Measurements from ENCODE around the gene PCSK5.

PCSK5 gene

GRCh38 chr9:76090909-76091308 is 200.4 kb downstream of the PCSK5 start:
- no peak for DNase-seq

DNA sequence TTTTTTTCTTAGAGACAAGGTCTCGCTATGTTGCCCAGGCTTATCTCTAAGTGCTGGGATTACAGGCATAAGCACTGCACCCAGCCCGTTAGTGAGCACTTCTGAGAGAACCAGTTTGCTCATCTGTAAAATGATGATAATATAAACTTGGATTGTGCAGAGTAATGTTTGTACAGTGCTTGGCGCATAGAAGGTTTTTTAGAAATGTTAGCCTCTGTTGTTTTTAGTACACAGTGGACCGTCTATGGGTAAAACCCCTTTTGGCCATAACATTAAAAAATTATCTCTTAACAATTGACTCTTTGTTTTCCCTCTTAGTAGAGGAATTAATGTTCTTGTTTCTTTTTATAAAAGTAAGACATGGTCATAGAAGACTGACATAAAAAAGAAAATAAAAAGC is 202.1 kb downstream of the PCSK5 start:
- DNase-seq = no peak

DNA sequence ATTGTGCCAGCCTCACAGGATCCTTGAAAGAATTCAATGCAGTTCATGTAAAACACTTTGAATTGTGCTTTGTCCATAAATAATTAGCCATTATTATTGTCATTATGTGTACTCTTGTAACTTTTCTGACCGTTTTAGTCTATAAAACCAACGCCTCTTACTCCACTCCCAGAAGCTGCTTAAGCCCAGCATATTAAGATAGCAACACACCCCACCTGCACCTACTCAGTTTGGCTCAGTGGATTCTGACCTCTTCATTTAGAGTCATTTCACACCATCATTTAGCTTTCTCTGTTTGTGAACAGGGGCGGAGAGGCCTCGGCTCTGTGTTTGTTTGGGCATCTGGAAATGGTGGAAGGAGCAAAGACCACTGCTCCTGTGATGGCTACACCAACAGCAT is 205.1 kb downstream of the PCSK5 start:
- DNase-seq = no peak

GRCh38 chr9:76099516-76099915 is 209.0 kb downstream of the PCSK5 start:
- no peak for DNase-seq

DNA sequence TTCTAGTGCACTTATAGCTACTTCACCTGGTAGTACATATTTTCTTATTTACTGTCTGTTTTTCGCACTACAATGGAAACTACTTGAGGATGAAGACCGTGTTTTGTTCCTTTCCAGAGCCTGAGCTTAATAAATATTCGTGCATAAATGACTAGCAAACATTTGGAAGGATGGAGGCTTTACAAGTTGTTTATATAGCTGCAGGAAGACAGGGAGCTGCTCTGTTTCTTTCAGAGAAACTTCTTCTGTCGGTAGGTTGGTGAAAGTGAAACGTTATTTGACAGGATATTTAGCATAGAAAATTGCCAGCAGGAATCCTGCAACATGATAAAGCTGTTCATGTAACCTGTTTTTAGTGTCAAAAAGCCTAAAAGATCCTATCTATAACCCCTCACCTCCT is 210.6 kb downstream of the PCSK5 start:
- DNase-seq = no peak

- no peak for DNase-seq
These were observed 211.0 kb downstream of the PCSK5 start for GRCh38 chr9:76101491-76101890.

DNA sequence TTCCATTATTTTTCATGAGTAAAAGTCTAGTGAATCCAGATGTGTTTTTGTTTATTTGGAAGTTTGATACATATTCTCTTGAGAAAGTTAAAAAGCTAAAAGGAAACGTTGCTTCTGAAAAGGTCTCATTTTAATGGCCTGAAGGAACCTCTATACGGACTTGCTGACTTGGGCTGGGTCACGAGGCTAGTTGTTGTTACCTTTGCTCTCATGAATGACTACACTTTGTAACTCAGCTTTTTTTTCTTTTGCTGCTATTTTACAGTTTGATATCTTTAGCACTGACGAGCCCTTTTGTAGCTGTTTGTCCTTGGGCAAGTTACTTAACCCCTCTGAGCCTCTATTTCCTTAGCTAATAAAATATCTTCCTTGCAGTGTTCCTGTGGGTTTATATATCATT is 211.5 kb downstream of the PCSK5 start:
- DNase-seq = no peak

DNA sequence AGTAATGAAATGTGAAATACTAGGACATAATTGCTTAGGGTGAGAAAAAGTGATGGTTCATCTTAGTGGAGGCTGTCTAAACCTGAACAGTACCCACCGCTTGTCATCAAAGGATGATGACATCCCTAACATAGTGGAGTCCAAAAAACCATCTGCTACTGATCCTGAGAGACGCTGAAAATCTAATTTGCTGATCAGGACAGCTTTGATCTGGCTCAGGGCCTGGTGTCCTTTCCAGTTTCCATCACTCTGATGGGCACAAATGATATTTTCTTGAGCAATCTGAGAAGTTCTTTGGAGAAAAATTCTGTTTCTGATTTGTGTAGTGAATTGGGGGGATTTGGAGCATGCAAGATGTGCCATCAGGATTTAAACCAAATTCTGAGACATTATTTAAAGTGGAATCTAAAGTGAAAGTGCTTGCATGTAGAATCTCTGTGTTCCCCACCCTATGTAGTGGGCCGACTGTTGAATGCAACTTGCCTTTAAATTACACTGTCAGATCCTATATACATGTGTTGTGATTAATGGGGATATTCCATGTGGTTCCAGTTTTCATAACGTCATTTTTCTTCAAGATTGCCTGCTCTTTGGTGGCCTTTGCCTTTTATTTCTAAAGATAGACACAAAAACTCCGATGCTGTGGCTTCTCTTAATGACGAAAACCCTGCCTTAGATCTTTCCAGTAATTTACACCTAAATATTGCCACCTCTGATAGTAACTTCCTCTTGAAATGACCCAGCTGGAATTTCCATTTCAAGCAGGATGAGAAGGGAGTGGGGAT is 213.2 kb downstream of the PCSK5 start:
- DNase-seq = no peak

- no peak for DNase-seq
These were observed 217.0 kb downstream of the PCSK5 start for GRCh38 chr9:76107482-76107881.

- no peak for DNase-seq
These were observed 219.5 kb downstream of the PCSK5 start for GRCh38 chr9:76109953-76110352.

DNA sequence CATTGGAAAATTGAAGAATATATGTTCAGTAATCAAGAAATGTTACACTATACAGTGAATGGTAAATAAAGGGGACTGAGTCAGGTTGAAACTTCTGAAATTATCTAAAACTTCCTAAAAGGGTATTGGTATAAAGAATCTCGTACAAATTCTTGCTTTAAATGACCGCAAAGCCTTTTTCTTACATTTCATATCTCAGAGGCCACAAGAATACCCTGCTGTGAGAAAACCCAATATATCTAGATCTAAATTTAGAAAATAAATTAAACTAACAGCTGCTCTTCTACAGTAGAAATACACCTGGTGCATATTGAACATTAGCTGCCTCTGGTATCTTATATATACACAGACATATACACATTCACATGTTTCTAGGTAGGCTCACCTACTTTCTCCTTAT is 221.7 kb downstream of the PCSK5 start:
- DNase-seq = no peak

DNA sequence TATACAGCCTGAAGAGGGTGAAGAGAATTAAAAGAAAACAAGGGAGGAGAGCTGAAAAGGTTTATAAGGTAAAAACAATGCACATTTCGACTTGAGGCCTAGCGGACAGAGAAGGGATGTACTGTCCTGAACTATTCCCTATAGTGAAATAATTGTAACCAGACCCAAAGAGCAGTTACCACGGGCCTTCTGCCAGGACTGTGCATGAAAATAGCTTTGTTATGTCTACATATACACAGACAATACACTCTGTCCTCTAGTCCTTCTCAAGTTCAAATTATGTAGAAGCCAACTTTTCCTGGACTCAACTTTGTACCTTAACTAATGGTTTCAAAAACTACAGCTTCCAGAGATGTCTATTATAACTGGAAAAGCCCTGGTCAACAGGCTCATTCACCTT is 223.7 kb downstream of the PCSK5 start:
- no peak for DNase-seq

DNA sequence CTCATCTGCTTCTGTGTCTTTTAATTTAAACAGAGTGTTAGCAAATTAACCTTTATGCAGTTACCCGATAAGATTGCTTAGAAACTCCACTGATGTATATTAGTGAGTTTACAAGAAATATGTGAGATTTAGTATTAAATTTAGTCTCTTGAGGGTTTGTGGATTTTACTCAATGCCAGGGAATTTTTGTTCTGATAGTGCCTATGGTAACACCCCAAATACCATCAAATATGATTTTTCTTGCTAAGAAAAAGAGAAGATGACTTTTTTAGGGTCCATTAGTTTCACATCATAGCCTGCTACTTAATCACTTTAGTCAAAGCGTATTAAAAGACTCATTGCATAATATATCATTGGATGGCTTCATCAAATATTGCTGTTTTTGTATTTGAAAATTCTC is 224.9 kb downstream of the PCSK5 start:
- no peak for DNase-seq

GRCh38 chr9:76115982-76116646 is 225.6 kb downstream of the PCSK5 start:
- DNase-seq = no peak

- DNase-seq = no peak
These were observed 226.4 kb downstream of the PCSK5 start for GRCh38 chr9:76116913-76117312.

- no peak for DNase-seq
These were observed 237.2 kb downstream of the PCSK5 start for GRCh38 chr9:76127637-76128036.

- DNase-seq = no peak
These were observed 245.4 kb downstream of the PCSK5 start for GRCh38 chr9:76135902-76136301.

- no peak for DNase-seq
These were observed 246.5 kb downstream of the PCSK5 start for GRCh38 chr9:76136986-76137385.

GRCh38 chr9:76137931-76138330 is 247.5 kb downstream of the PCSK5 start:
- DNase-seq = no peak

- no peak for DNase-seq
These were observed 247.9 kb downstream of the PCSK5 start for GRCh38 chr9:76138360-76138759.

GRCh38 chr9:76143834-76144233 is 253.4 kb downstream of the PCSK5 start:
- no peak for DNase-seq

DNA sequence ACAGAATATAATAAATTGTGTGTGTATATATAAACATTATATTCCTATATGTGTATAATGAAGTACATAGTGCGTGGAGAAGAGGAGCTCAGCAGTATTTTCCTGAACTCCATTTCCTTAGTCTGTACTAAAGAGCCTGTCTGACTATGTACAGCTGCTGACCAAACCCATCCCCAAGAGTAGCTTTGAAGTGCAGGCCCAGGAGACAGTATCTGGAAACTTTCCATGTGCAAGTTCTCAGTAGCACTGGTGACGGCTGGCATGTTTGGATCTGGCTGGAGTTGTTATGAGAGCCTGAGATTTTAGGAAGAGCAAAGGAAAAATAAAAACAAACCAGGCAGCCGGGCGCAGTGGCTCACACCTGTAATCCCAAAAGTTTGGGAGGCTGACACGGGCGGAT is 259.5 kb downstream of the PCSK5 start:
- no peak for DNase-seq

GRCh38 chr9:76151267-76151666 is 260.8 kb downstream of the PCSK5 start:
- DNase-seq = no peak

DNA sequence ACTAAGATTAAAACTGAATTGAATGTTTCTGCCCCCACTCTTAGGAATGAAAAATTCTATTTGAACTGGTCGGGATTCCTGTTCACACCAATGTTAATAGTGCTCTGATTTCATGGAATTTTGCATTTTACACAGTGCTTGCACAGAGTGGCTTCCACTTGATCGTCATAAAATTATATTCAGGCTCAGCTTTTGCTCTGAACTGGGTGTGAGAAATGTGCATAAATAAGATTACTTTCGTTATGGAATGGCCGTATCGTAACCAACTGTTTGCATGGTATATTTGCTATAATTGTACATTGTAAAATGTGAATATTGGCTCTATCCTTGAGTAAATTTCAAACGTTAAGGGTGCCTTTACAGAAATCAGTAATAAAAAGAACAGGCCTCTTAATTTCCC is 262.9 kb downstream of the PCSK5 start:
- no peak for DNase-seq
